HEK293T (cell line): ENCODE measurements around the gene PLXND1.

Experiments
- ARNT ChIP-seq: fragments of 450-650 bp; IDR thresholded peaks from 2 replicates; pipeline ENCODE4 v1.6.1; 2017; ENCODE audit warnings: mild to moderate bottlenecking
- BHLHE40 ChIP-seq: fragments of 450-650 bp; IDR thresholded peaks from 2 replicates; pipeline ENCODE4 v1.6.1; 2016; ENCODE audit warnings: mild to moderate bottlenecking, moderate library complexity, borderline replicate concordance
- ELF4 ChIP-seq: fragments of 450-650 bp; IDR thresholded peaks from 2 replicates; pipeline ENCODE4 v1.6.1; 2017; ENCODE audit warnings: antibody characterized with exemption
- FOXA1 ChIP-seq: fragments of 450-650 bp; IDR thresholded peaks from 2 replicates; pipeline ENCODE4 v1.6.1; 2016; ENCODE audit warnings: mild to moderate bottlenecking
- FOXK2 ChIP-seq: fragments of 450-650 bp; IDR thresholded peaks from 2 replicates; pipeline ENCODE4 v1.6.1; 2016; ENCODE audit warnings: mild to moderate bottlenecking
- FOXM1 ChIP-seq: fragments of 450-650 bp; IDR thresholded peaks from 2 replicates; pipeline ENCODE4 v1.6.1; 2017; ENCODE audit warnings: mild to moderate bottlenecking, borderline replicate concordance
- LEF1 ChIP-seq: fragments of 450-650 bp; IDR thresholded peaks from 2 replicates; pipeline ENCODE4 v1.6.1; 2017; ENCODE audit warnings: mild to moderate bottlenecking, borderline replicate concordance
- NFRKB ChIP-seq: fragments of 450-650 bp; IDR thresholded peaks from 2 replicates; pipeline ENCODE4 v1.6.1; 2016; ENCODE audit warnings: mild to moderate bottlenecking, moderate library complexity
- SP1 ChIP-seq: fragments of 450-650 bp; IDR thresholded peaks from 2 replicates; pipeline ENCODE4 v1.6.1; 2017
- SUZ12 ChIP-seq: fragments of 450-650 bp; IDR thresholded peaks from 2 replicates; pipeline ENCODE4 v1.6.1; 2016; ENCODE audit warnings: mild to moderate bottlenecking

DNA sequence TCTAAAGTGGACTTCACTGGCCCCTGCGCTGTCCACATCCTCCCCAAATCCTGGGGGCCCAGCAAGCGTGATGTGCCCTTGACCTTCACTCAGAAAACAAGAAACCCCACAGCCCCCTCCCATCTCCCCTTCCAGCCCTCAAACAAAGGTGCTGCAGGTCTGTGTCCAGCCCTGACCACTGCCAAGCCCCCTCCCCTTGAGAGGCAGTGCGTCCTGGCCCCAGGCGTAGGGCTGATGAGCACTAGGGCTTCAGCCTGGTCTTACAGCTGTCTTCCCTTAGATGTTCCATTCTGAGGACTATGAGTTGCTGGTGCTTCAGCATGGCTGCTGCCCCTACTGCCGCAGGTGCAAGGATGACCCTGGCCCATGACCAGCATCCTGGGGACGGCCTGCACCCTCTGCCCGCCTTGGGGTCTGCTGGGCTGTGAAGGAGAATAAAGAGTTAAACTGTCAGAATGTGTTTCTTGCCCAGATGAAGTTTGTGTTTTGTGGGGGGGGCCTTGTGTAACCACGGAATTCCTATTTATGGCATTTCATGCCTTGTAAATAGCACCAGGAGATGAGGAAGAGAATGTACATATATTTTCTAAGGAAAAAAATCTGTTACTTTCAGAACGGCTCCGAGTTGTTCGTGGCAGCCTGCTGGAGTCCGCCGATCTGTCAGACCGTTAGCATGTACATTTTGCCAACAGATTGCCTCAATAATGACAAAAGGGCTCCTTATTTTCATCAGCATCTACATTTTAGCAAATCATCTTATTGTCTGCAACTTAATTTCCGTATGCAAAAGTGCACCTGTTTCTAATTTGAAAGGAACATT lies 86.4 kb downstream of the PLXND1 start:
- TF ChIP-seq BHLHE40 (no peak), FOXA1 (no peak), LEF1 (no peak), SP1 (no peak), FOXK2 (no peak), NFRKB (no peak), FOXM1 (no peak), ELF4 (no peak), ARNT (no peak), SUZ12 (no peak)
